Keratinocyte (primary cell): ENCODE data around the gene RABEP1. TPM values are rescaled to one million over a fixed set of nuclear protein-coding genes. Genes with fewer than 3 reads are reported as not detected.
"Not testable (repeated sequence)": the region's sequence is repeated elsewhere in the genome, so short reads cannot be mapped to it uniquely, and the experiment has no call there.

Experiments used
- DNase-seq: peaks from one replicate; pipeline ENCODE4 v3.0.0-alpha.2; 2011; ENCODE audit warnings: low read depth, missing footprints, low spot score
- FAIRE-seq: peaks from 2 replicates; lab custom pipeline; 2011; peaks lifted over from hg19 to GRCh38; lab: Jason Lieb, UNC
- H2AFZ ChIP-seq: 2 replicates; pipeline ENCODE4 v1.6.0; 2012; ENCODE audit warnings: low read length, control low read depth, inconsistent platforms; ENCODE audit not compliant: control insufficient read depth
- H3K27ac ChIP-seq: 2 replicates; pipeline ENCODE4 v1.5.1; 2011; ENCODE audit warnings: low read length; ENCODE audit not compliant: control insufficient read depth, insufficient read depth
- H3K27me3 ChIP-seq: 3 replicates; pipeline ENCODE4 v1.6.0; 2011; ENCODE audit warnings: low read length; ENCODE audit not compliant: control insufficient read depth, insufficient read depth; ENCODE audit errors: extremely low read depth
- H3K36me3 ChIP-seq, 2 experiments: 2 replicates in 1 of 2; 3 replicates in 1 of 2; pipeline ENCODE4 v1.5.1; 2011; ENCODE audit warnings: low read length in 2 of 2, mild to moderate bottlenecking in 1 of 2; ENCODE audit not compliant: control insufficient read depth in 2 of 2, insufficient read depth in 2 of 2; ENCODE audit errors: extremely low read depth in 1 of 2
- H3K4me1 ChIP-seq: 3 replicates; pipeline ENCODE4 v1.5.1; 2011; ENCODE audit warnings: low read length; ENCODE audit not compliant: control insufficient read depth, insufficient read depth; ENCODE audit errors: extremely low read depth
- H3K4me2 ChIP-seq: 3 replicates; pipeline ENCODE4 v1.6.0; 2011; ENCODE audit warnings: low read depth, low read length; ENCODE audit not compliant: control insufficient read depth, insufficient read depth; ENCODE audit errors: extremely low read depth
- H3K4me3 ChIP-seq, 3 experiments: fragments of 200-600 bp in 1 of 3; sonication (generic) in 1 of 3; 2 replicates in 2 of 3; 3 replicates in 1 of 3; pipeline ENCODE4 v1.5.1; 2011 to 2016; ENCODE audit warnings: low read length in 3 of 3, mild to moderate bottlenecking in 3 of 3, control low read depth in 2 of 3, inconsistent platforms in 1 of 3, low read depth in 1 of 3, mixed read lengths in 1 of 3, mixed run types in 1 of 3, moderate library complexity in 1 of 3; ENCODE audit not compliant: control insufficient read depth in 2 of 3, insufficient read depth in 2 of 3; ENCODE audit errors: extremely low read depth in 1 of 3
- H3K79me2 ChIP-seq: 2 replicates; pipeline ENCODE4 v1.6.0; 2012; ENCODE audit warnings: low read length; ENCODE audit not compliant: control insufficient read depth, insufficient read depth
- H3K9ac ChIP-seq: 3 replicates; pipeline ENCODE4 v1.6.0; 2011; ENCODE audit warnings: low read length; ENCODE audit not compliant: control insufficient read depth, insufficient read depth; ENCODE audit errors: extremely low read depth
- H3K9me1 ChIP-seq: 3 replicates; pipeline ENCODE4 v1.6.0; 2011; ENCODE audit warnings: low read length; ENCODE audit not compliant: control insufficient read depth, insufficient read depth; ENCODE audit errors: extremely low read depth
- H3K9me3 ChIP-seq: 2 replicates; pipeline ENCODE4 v1.5.1; 2012; ENCODE audit warnings: low read depth, low read length; ENCODE audit not compliant: control insufficient read depth
- H4K20me1 ChIP-seq: 3 replicates; pipeline ENCODE4 v1.6.0; 2011; ENCODE audit warnings: low read length; ENCODE audit not compliant: control insufficient read depth, insufficient read depth; ENCODE audit errors: extremely low read depth
- CTCF ChIP-seq, 3 experiments: IDR thresholded peaks in 1 of 3; conservative IDR thresholded peaks in 1 of 3; optimal IDR thresholded peaks in 1 of 3; 2 replicates in 2 of 3; 3 replicates in 1 of 3; pipeline versions ENCODE3 to v1.5.1; 2011; ENCODE audit warnings: low read length in 3 of 3, mild to moderate bottlenecking in 3 of 3, moderate library complexity in 2 of 3, control low read depth in 1 of 3, inconsistent platforms in 1 of 3; ENCODE audit not compliant: insufficient read depth in 2 of 3; ENCODE audit errors: extremely low read depth in 1 of 3
- EZH2 ChIP-seq: IDR thresholded peaks from one replicate; pipeline ENCODE4 v1.6.1; 2012; ENCODE audit warnings: inconsistent platforms, mild to moderate bottlenecking, low read length, moderate library complexity
- dilution Hi-C: fragments of 300-500 bp; cut with MboI; formaldehyde crosslinking; loops from one replicate; pipeline ENCODE4 v1.7.0; 2020; ENCODE audit warnings: low sequenced_read_pairs; ENCODE audit not compliant: extremely low pct_ligation_motif_present
- polyA plus RNA-seq, 5 experiments: library from polyadenylated mRNA; depleted of rRNA in 3 of 5; stranded (reverse) in 3 of 5; stranded (forward) in 1 of 5; unstranded in 1 of 5; fragments of >200 nt; gene quantifications; 1 replicate in 1 of 5; 2 replicates in 3 of 5; 3 replicates in 1 of 5; pipeline versions ENCODE4 v1.2.1 to v1.2.3, GENCODE V29; 2011 to 2012; ENCODE audit warnings: missing spikeins in 2 of 5, low read depth in 1 of 5, low replicate concordance in 1 of 5

Gene RABEP1
- polyA plus RNA-seq, 1 donor (not counting 4 experiments of a cell fraction or from before 2014, with no cell fraction given): 27.1 TPM

DNA sequence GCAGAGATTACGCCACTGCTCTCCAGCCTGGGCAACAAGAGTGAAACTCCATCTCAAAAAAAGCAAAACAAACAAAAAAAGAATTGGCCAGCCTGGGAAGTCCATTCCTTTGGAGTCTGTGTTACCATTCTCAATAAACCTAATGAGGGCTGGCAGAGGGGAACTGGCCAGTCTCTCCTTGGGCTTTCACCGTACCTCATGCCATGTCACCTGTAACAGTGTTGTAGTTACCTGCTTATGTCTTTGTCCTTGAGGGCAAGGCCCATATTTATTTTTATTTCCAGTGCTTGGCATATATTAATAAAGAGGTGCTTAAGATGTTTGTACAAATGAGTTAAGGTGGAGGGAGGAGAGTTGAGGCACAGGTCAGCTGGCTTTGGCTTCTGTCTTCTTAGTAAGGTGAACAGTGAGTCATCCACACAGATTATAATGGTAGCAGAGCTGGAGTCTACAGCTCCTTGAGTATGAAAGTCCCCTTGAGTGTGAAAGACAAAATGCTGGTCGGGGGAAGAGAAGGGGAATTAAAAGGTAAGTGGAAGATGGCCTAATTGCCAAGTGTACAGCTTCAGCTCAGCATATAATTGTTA, 148.4 kb downstream of the RABEP1 start:
- H3K9ac ChIP-seq: no peak overlapping the region
- no peaks in the 10 kb centered on the region for H3K9me3 ChIP-seq
- no peaks in the 10 kb centered on the region for H3K27me3 ChIP-seq
- peaks cover 30 to 68% of the 10 kb centered on the region in 2 experiments for H3K36me3 ChIP-seq
- no peak for TF ChIP-seq EZH2
- TF ChIP-seq CTCF (optimal IDR thresholded peaks at IDR 0.05 in 1 of 3, IDR thresholded peaks at IDR 0.05 in 1 of 3, conservative IDR thresholded peaks at IDR 0.05 in 1 of 3; ENCODE audit: extremely low read depth in 1 of 3, insufficient read depth in 2 of 3, low read length in 3 of 3): no peak
- no peak overlapping the region for H3K4me2 ChIP-seq
- DNase-seq: no peak
- dilution Hi-C loops: no loop called here
- no peak overlapping the region for H2AFZ ChIP-seq
- peaks cover 37% of the 10 kb centered on the region for H3K4me1 ChIP-seq
- no peak overlapping the region for H3K27ac ChIP-seq
- H3K79me2 ChIP-seq: peaks cover 22% of the 10 kb centered on the region
- H3K4me3 ChIP-seq: no peak overlapping the region
- peaks cover 13% of the 10 kb centered on the region for H4K20me1 ChIP-seq
- H3K9me1 ChIP-seq: peaks cover 12% of the 10 kb centered on the region
- no peak for FAIRE-seq

DNA sequence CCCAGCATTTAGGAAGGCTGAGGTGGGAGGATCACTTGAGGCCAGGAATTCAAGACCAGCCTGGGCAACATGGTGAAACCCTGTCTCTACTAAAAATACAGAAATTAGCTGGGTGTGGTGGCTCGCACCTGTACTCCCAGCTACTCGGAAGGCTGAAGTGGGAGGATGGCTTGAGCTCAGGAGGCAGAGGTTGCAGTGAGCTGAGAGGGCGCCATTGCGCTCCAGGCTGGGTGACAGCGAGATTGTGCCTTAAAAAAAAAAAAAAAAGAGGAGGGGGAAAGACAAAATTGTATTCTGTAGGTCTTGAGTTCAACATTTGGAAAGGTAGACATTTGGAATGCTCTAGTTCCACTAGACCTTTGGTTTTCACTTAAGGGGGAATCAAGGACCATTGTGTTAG, 149.2 kb downstream of the RABEP1 start:
- H3K27me3 ChIP-seq, dilution Hi-C loops, H3K4me2 ChIP-seq, FAIRE-seq, H2AFZ ChIP-seq, DNase-seq, H3K9ac ChIP-seq, H3K4me3 ChIP-seq, H3K9me3 ChIP-seq: not testable (repeated sequence)
- Histone ChIP-seq H3K27ac (peak overlapping the region; percentile 62), H3K79me2 (peaks cover 28% of the 10 kb centered on the region), H3K36me3 (peaks cover 25 to 67% of the 10 kb centered on the region in 2 experiments), H4K20me1 (peaks cover 13% of the 10 kb centered on the region), H3K4me1 (peaks cover 42% of the 10 kb centered on the region), H3K9me1 (peaks cover 12% of the 10 kb centered on the region)
